Neural progenitor cell (in vitro differentiated cells): ENCODE results near the gene CLIC4. TPM values are rescaled to one million over a fixed set of nuclear protein-coding genes. Genes with fewer than 3 reads are reported as not detected.

Experiments
- DNase-seq: peaks from one replicate; pipeline ENCODE4 v3.0.0-alpha.2; 2016; ENCODE audit warnings: low spot score
- H2AFZ ChIP-seq: fragments of 200-600 bp; sonication (generic); replicated peaks from 2 replicates; pipeline ENCODE4 v1.6.1; 2016; ENCODE audit warnings: antibody characterized with exemption
- H3F3A ChIP-seq: fragments of 200-600 bp; sonication (generic); 2 replicates; pipeline ENCODE4 v1.6.1; 2016; ENCODE audit warnings: antibody characterized with exemption, low read depth
- H3K27ac ChIP-seq: fragments of 200-600 bp; sonication (generic); 2 replicates; pipeline ENCODE4 v1.5.1; 2016; ENCODE audit warnings: mild to moderate bottlenecking
- H3K27me3 ChIP-seq: fragments of 200-600 bp; sonication (generic); 2 replicates; pipeline ENCODE4 v1.6.1; 2016; ENCODE audit warnings: mild to moderate bottlenecking, moderate library complexity
- H3K36me3 ChIP-seq: fragments of 200-600 bp; sonication (generic); 2 replicates; pipeline ENCODE4 v1.5.1; 2016
- H3K4me1 ChIP-seq: fragments of 200-600 bp; sonication (generic); 2 replicates; pipeline ENCODE4 v1.6.1; 2016; ENCODE audit warnings: mixed run types
- H3K4me2 ChIP-seq: fragments of 200-600 bp; sonication (generic); 2 replicates; pipeline ENCODE4 v1.6.1; 2016
- H3K4me3 ChIP-seq: fragments of 200-600 bp; sonication (generic); 2 replicates; pipeline ENCODE4 v1.5.1; 2016
- H3K79me2 ChIP-seq: fragments of 200-600 bp; sonication (generic); 2 replicates; pipeline ENCODE4 v1.6.1; 2016; ENCODE audit warnings: low read depth
- H3K9ac ChIP-seq: fragments of 200-600 bp; sonication (generic); 2 replicates; pipeline ENCODE4 v1.6.1; 2016
- H3K9me3 ChIP-seq: fragments of 200-600 bp; sonication (generic); 2 replicates; pipeline ENCODE4 v1.5.1; 2016; ENCODE audit warnings: low read depth
- H4K20me1 ChIP-seq: fragments of 200-600 bp; sonication (generic); 2 replicates; pipeline ENCODE4 v1.6.1; 2016; ENCODE audit warnings: low read depth
- H3K27ac Mint-ChIP-seq: 3 replicates; pipeline ENCODE4 v1.8.0; 2021; ENCODE audit warnings: mixed read lengths
- H3K27me3 Mint-ChIP-seq: 2 replicates; pipeline ENCODE4 v1.8.0; 2022; ENCODE audit warnings: low read depth, mild to moderate bottlenecking, inconsistent platforms, moderate library complexity, mixed read lengths; ENCODE audit not compliant: insufficient read depth
- H3K36me3 Mint-ChIP-seq: 3 replicates; pipeline ENCODE4 v1.8.0; 2021; ENCODE audit warnings: mixed read lengths
- H3K4me1 Mint-ChIP-seq: 3 replicates; pipeline ENCODE4 v1.8.0; 2021; ENCODE audit warnings: mixed read lengths
- H3K4me3 Mint-ChIP-seq: 3 replicates; pipeline ENCODE4 v1.8.0; 2021; ENCODE audit warnings: mild to moderate bottlenecking, moderate library complexity, mixed read lengths
- H3K9me3 Mint-ChIP-seq: 3 replicates; pipeline ENCODE4 v1.8.0; 2020; ENCODE audit warnings: mixed read lengths
- CTCF ChIP-seq: fragments of 200-600 bp; sonication (generic); IDR thresholded peaks from 2 replicates; pipeline ENCODE4 v1.5.1; 2017; ENCODE audit warnings: antibody characterized with exemption, mild to moderate bottlenecking
- EZH2 ChIP-seq: fragments of 200-600 bp; sonication (generic); IDR thresholded peaks from 2 replicates; pipeline ENCODE4 v1.6.1; 2017; ENCODE audit warnings: antibody characterized with exemption, mild to moderate bottlenecking, moderate library complexity
- EZH2phosphoT487 ChIP-seq: fragments of 200-600 bp; sonication (generic); IDR thresholded peaks from 2 replicates; pipeline ENCODE4 v1.6.1; 2017; ENCODE audit warnings: antibody characterized with exemption
- total RNA-seq: library from RNA; depleted of rRNA; stranded (reverse); fragments of >200 nt; gene quantifications from 2 replicates; pipeline ENCODE4 v1.2.3, GENCODE V29; 2015; ENCODE audit warnings: low replicate concordance

The CLIC4 gene
- total RNA-seq, 1 donor from 2014 or later: 263 TPM

DNA sequence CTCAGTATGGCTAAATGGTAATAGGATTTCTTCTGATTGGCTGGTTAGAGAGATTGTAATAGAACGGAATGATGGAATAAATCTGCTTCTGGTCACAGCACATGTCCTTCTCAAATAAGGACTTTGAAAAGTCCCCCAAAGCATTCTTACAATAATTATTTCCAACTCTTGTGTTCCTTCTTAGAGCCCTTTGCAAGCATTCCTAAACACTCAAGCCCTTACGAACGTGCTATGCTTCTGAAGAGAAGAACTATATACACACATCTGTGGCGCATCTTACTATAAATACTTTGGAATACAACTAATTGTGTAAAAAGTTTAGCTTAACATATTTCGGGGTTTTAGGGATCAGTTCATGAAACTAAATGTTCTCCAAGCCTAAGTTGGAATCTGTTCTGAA is 25.6 kb downstream of the CLIC4 start:
- Mint-ChIP-seq H3K27me3 (no peaks in the 10 kb centered on the region), H3K27ac (peak overlapping the region; percentile 44), H3K4me3 (no peak overlapping the region), H3K4me1 (peaks cover 12% of the 10 kb centered on the region), H3K9me3 (no peaks in the 10 kb centered on the region), H3K36me3 (peaks cover 7% of the 10 kb centered on the region)
- peaks cover 73% of the 10 kb centered on the region for H4K20me1 ChIP-seq
- no peaks in the 10 kb centered on the region for H3K9me3 ChIP-seq
- no peaks in the 10 kb centered on the region for H3K27me3 ChIP-seq
- no peaks in the 10 kb centered on the region for H3K4me1 ChIP-seq
- DNase-seq: no peak
- no peaks in the 10 kb centered on the region for H3K36me3 ChIP-seq
- TF ChIP-seq EZH2phosphoT487: no peak
- no peak for TF ChIP-seq CTCF
- TF ChIP-seq EZH2: no peak
- no peak overlapping the region for H3K27ac ChIP-seq
- peaks cover 100% of the 10 kb centered on the region for H3K79me2 ChIP-seq
- no peak overlapping the region for H3K4me2 ChIP-seq
- H3K4me3 ChIP-seq: no peak overlapping the region
- peaks cover 6% of the 10 kb centered on the region for H3F3A ChIP-seq
- H3K9ac ChIP-seq: no peak overlapping the region
- H2AFZ ChIP-seq: no peak overlapping the region

- TF ChIP-seq EZH2 (no peak), CTCF (no peak), EZH2phosphoT487 (no peak)
- DNase-seq: no peak
- H3K4me3 Mint-ChIP-seq: no peak overlapping the region
- no peaks in the 10 kb centered on the region for H3K9me3 ChIP-seq
- no peaks in the 10 kb centered on the region for H3K27me3 Mint-ChIP-seq
- H4K20me1 ChIP-seq: peaks cover 78% of the 10 kb centered on the region
- peaks cover 6% of the 10 kb centered on the region for H3F3A ChIP-seq
- H3K36me3 ChIP-seq: no peaks in the 10 kb centered on the region
- H3K4me2 ChIP-seq: no peak overlapping the region
- no peak overlapping the region for H3K9ac ChIP-seq
- H3K36me3 Mint-ChIP-seq: peaks cover 7% of the 10 kb centered on the region
- no peaks in the 10 kb centered on the region for H3K9me3 Mint-ChIP-seq
- H3K27ac Mint-ChIP-seq: no peak overlapping the region
- no peaks in the 10 kb centered on the region for H3K27me3 ChIP-seq
- peaks cover 100% of the 10 kb centered on the region for H3K79me2 ChIP-seq
- H3K4me1 Mint-ChIP-seq: peaks cover 16% of the 10 kb centered on the region
- no peak overlapping the region for H3K27ac ChIP-seq
- H2AFZ ChIP-seq: no peak overlapping the region
- peaks cover 3% of the 10 kb centered on the region for H3K4me1 ChIP-seq
- H3K4me3 ChIP-seq: no peak overlapping the region
These were observed 26.3 kb downstream of the CLIC4 start for GRCh38 chr1:24771574-24771973.

- Histone ChIP-seq H2AFZ (no peak overlapping the region), H3F3A (peaks cover 6% of the 10 kb centered on the region), H3K36me3 (no peaks in the 10 kb centered on the region), H3K4me1 (peaks cover 3% of the 10 kb centered on the region), H3K27me3 (no peaks in the 10 kb centered on the region), H3K79me2 (peaks cover 100% of the 10 kb centered on the region), H3K9ac (no peak overlapping the region), H3K4me3 (no peak overlapping the region), H3K9me3 (no peaks in the 10 kb centered on the region), H3K4me2 (no peak overlapping the region), H4K20me1 (peaks cover 87% of the 10 kb centered on the region), H3K27ac (no peak overlapping the region)
- Mint-ChIP-seq H3K9me3 (no peaks in the 10 kb centered on the region), H3K4me1 (peaks cover 19% of the 10 kb centered on the region), H3K27me3 (peaks cover 2% of the 10 kb centered on the region), H3K4me3 (no peak overlapping the region), H3K27ac (no peak overlapping the region), H3K36me3 (peaks cover 15% of the 10 kb centered on the region)
- no peak for DNase-seq
- TF ChIP-seq CTCF (no peak), EZH2phosphoT487 (no peak), EZH2 (no peak)
These were observed 28.4 kb downstream of the CLIC4 start for GRCh38 chr1:24773618-24774017.
